ENCODE measurements around the gene HIVEP3. TPM values are rescaled to one million over a fixed set of nuclear protein-coding genes. Genes with fewer than 3 reads are reported as not detected.

The HIVEP3 gene
- total RNA-seq, 1 experiment from 2014 or later = 0.55 TPM

GRCh38 chr1:41533016-41533730 lies 385.5 kb downstream of the HIVEP3 start (continued):
- no peak for TF ChIP-seq ARID4B (CRISPR knock-in tag; IDR thresholded peaks at IDR 0.05; ENCODE audit: borderline replicate concordance)

- ATAC-seq (no peak), DNase-seq (ENCODE audit: low spot score) (no peak)
- CTCF ChIA-PET = interaction anchor here (2.3 kb wide), 1 partner anchor 16 kb away, joined by 10 read pairs; no protein-coding TSS in a partner anchor
- no peaks in the 10 kb centered on the region for H3K4me1 Mint-ChIP-seq
- TF ChIP-seq FOXJ3 (CRISPR knock-in tag; IDR thresholded peaks at IDR 0.05; ENCODE audit: borderline replicate concordance) (no peak), IRF2 (CRISPR knock-in tag; IDR thresholded peaks at IDR 0.05; ENCODE audit: borderline replicate concordance, low read depth) (no peak), ATF3 (CRISPR knock-in tag; conservative IDR thresholded peaks at IDR 0.05) (no peak), GABPB1 (CRISPR knock-in tag; IDR thresholded peaks at IDR 0.05) (no peak), HMGA2 (CRISPR knock-in tag; IDR thresholded peaks at IDR 0.05) (no peak), ZNF512 (CRISPR knock-in tag; IDR thresholded peaks at IDR 0.05; ENCODE audit: borderline replicate concordance) (no peak), NR1H2 (CRISPR knock-in tag; IDR thresholded peaks at IDR 0.05) (no peak), JUN (CRISPR knock-in tag; IDR thresholded peaks at IDR 0.05) (no peak), NFE2L1 (CRISPR knock-in tag; IDR thresholded peaks at IDR 0.05) (no peak), USF2 (CRISPR knock-in tag; IDR thresholded peaks at IDR 0.05) (no peak), SMAD3 (CRISPR knock-in tag; IDR thresholded peaks at IDR 0.05; ENCODE audit: borderline replicate concordance) (no peak), OVOL2 (CRISPR knock-in tag; IDR thresholded peaks at IDR 0.05; ENCODE audit: borderline replicate concordance) (no peak), RELA (CRISPR knock-in tag; IDR thresholded peaks at IDR 0.05; ENCODE audit: borderline replicate concordance) (no peak), ZNF317 (CRISPR knock-in tag; IDR thresholded peaks at IDR 0.05; ENCODE audit: borderline replicate concordance, low read depth) (no peak), STAT6 (CRISPR knock-in tag; conservative IDR thresholded peaks at IDR 0.05; ENCODE audit: low read depth) (no peak), E2F5 (CRISPR knock-in tag; IDR thresholded peaks at IDR 0.05) (no peak), ZNF138 (CRISPR knock-in tag; conservative IDR thresholded peaks at IDR 0.05) (no peak), MXD4 (CRISPR knock-in tag; IDR thresholded peaks at IDR 0.05; ENCODE audit: borderline replicate concordance) (no peak), SMAD4 (CRISPR knock-in tag; IDR thresholded peaks at IDR 0.05) (no peak), TEAD1 (CRISPR knock-in tag; IDR thresholded peaks at IDR 0.05) (no peak)
- no peak overlapping the region for H3K4me3 Mint-ChIP-seq
- H3K27ac Mint-ChIP-seq = no peak overlapping the region
- peaks cover 25% of the 10 kb centered on the region for H3K9me3 Mint-ChIP-seq
- POLR2A ChIA-PET = no interaction called here
- no peaks in the 10 kb centered on the region; the same call in 1 of the 2 replicates for H3K27me3 Mint-ChIP-seq (ENCODE audit: low read depth)
- peaks cover 3% of the 10 kb centered on the region; the same call in 1 of the 2 replicates for H3K36me3 Mint-ChIP-seq
These were observed 386.3 kb downstream of the HIVEP3 start for GRCh38 chr1:41532206-41532975.

Measured in WTC11 (cell line).